Vein endothelial cell (primary cell): ENCODE data around the gene ALPK1. TPM values are rescaled to one million over a fixed set of nuclear protein-coding genes. Genes with fewer than 3 reads are reported as not detected.

Experiments
- total RNA-seq: library from RNA; depleted of rRNA; stranded (reverse); fragments of >200 nt; gene quantifications from 2 replicates; pipeline ENCODE4 v1.2.3, GENCODE V29; 2012

The ALPK1 gene
- 7.5 and 8.5 TPM in 2 replicates for total RNA-seq

GRCh38 chr4:112296949-112297880 is at the start of gene ALPK1:
Gene ALPK1 (plus strand): TSS chr4:112297369.

Other genes starting within 250 kb of the ALPK1 start
- gene FAM241A, start 151.9 kb upstream of the ALPK1 start, total RNA-seq: 16.0 and 26.7 TPM in 2 replicates
- 18.3 and 29.6 TPM in 2 replicates for gene AP1AR, start 65.6 kb upstream of the ALPK1 start, total RNA-seq
- gene TIFA, start 11.5 kb upstream of the ALPK1 start, total RNA-seq: 11.8 and 15.6 TPM in 2 replicates
- gene NEUROG2, start 218.8 kb downstream of the ALPK1 start, total RNA-seq: not detected in 2 replicates